A549 (cell line): ENCODE measurements around the gene PGM2. TPM values are rescaled to one million over a fixed set of nuclear protein-coding genes. Genes with fewer than 3 reads are reported as not detected.

ENCODE experiments used
- ATAC-seq, 2 experiments: fragments of 200-7000 bp in 1 of 2; fragments of >200 bp in 1 of 2; cut with Nextera tagmentation in 1 of 2; cut with Tn5 transposase in 1 of 2; 3 replicates each; pipeline versions ENCODE4 v1.8.0 to v1.9.1; 2018 to 2020; ENCODE audit warnings: mild to moderate bottlenecking in 1 of 2, moderate library complexity in 1 of 2
- CTCF ChIA-PET: fragments of 300-600 bp; sonication (Branson Sonifier 250); formaldehyde crosslinking; extraction: SDS; loops from one replicate; lab custom pipeline; 2021; ENCODE audit warnings: antibody characterized with exemption, inconsistent platforms; lab: Yijun Ruan, JAX
- POLR2A ChIA-PET: fragments of 350-600 bp; formaldehyde crosslinking; extraction: SDS; loops from one replicate; lab custom pipeline; 2021; ENCODE audit warnings: antibody characterized with exemption, inconsistent platforms; lab: Yijun Ruan, JAX
- DNase-seq, 2 experiments: peaks; one replicate each; pipeline versions ENCODE4 v3.0.0 to v3.0.0-alpha.2; 2011 to 2016; ENCODE audit warnings: low read depth in 1 of 2, low spot score in 1 of 2
- FAIRE-seq: peaks from 2 replicates; lab custom pipeline; 2011; peaks lifted over from hg19 to GRCh38; lab: Jason Lieb, UNC
- H3K27ac ChIP-seq, 2 experiments: fragments of >200 bp; sonication (Bioruptor Twin); formaldehyde crosslinking; 3 replicates each; pipeline ENCODE4 v1.5.1; 2016 to 2017
- H3K4me1 ChIP-seq: fragments of >200 bp; sonication (Bioruptor Twin); formaldehyde crosslinking; 3 replicates; pipeline ENCODE4 v1.6.1; 2016
- H3K4me2 ChIP-seq: fragments of >200 bp; sonication (Bioruptor Twin); formaldehyde crosslinking; 3 replicates; pipeline ENCODE4 v1.6.1; 2016
- H3K4me3 ChIP-seq: fragments of >200 bp; sonication (Bioruptor Twin); formaldehyde crosslinking; 3 replicates; pipeline ENCODE4 v1.5.1; 2016
- H3K9me3 ChIP-seq: fragments of >200 bp; sonication (Bioruptor Twin); formaldehyde crosslinking; 3 replicates; pipeline ENCODE4 v1.6.1; 2016
- BHLHE40 ChIP-seq: IDR thresholded peaks from 2 replicates; pipeline ENCODE4 v1.6.1; 2012; ENCODE audit warnings: low read depth, low read length, inconsistent platforms
- E2F6 ChIP-seq: IDR thresholded peaks from 2 replicates; pipeline ENCODE4 v1.6.1; 2012; ENCODE audit warnings: low read depth, borderline replicate concordance
- EHF ChIP-seq: fragments of 250-450 bp; sonication (Bioruptor Pico); IDR thresholded peaks from 2 replicates; pipeline ENCODE4 v1.5.0; 2020; ENCODE audit warnings: mild to moderate bottlenecking
- EHMT2 ChIP-seq: fragments of 200-600 bp; sonication (generic); IDR thresholded peaks from 2 replicates; pipeline ENCODE4 v1.6.1; 2016; ENCODE audit warnings: antibody characterized with exemption, low read depth, mild to moderate bottlenecking, moderate library complexity
- ESRRA ChIP-seq: fragments of 150-350 bp; IDR thresholded peaks from 2 replicates; pipeline ENCODE4 v1.6.1; 2014; ENCODE audit warnings: mild to moderate bottlenecking, low read length, borderline replicate concordance
- FOSB ChIP-seq: fragments of 250-450 bp; sonication (Bioruptor Pico); IDR thresholded peaks from 2 replicates; pipeline ENCODE4 v1.5.0; 2020; ENCODE audit warnings: mild to moderate bottlenecking, moderate library complexity
- FOSL2 ChIP-seq, 2 experiments: fragments of 450-650 bp in 1 of 2; fragments of >200 bp in 1 of 2; sonication (Bioruptor Twin) in 1 of 2; formaldehyde crosslinking; IDR thresholded peaks; 2 replicates each; pipeline versions ENCODE4 v1.5.0 to v1.6.1; 2016 to 2020; ENCODE audit warnings: mild to moderate bottlenecking in 1 of 2, moderate library complexity in 1 of 2
- FOXS1 ChIP-seq: fragments of 250-450 bp; sonication (Bioruptor Pico); IDR thresholded peaks from 2 replicates; pipeline ENCODE4 v1.5.0; 2020; ENCODE audit warnings: mild to moderate bottlenecking, moderate library complexity
- HOXB5 ChIP-seq: fragments of 250-450 bp; sonication (Bioruptor Pico); IDR thresholded peaks from 2 replicates; pipeline ENCODE4 v1.5.0; 2020; ENCODE audit warnings: mild to moderate bottlenecking, moderate library complexity
- JUNB ChIP-seq: fragments of >200 bp; sonication (Bioruptor Twin); formaldehyde crosslinking; IDR thresholded peaks from 2 replicates; pipeline ENCODE4 v1.6.1; 2016
- KDM5A ChIP-seq: fragments of 200-600 bp; sonication (generic); IDR thresholded peaks from 2 replicates; pipeline ENCODE4 v1.6.1; 2016; ENCODE audit warnings: antibody characterized with exemption, mild to moderate bottlenecking
- MYC ChIP-seq: IDR thresholded peaks from 2 replicates; pipeline ENCODE4 v1.6.1; 2012; ENCODE audit warnings: mild to moderate bottlenecking, inconsistent platforms, low read length, improper control_type of control experiment, borderline replicate concordance
- NR3C1 ChIP-seq: fragments of >200 bp; sonication (Bioruptor Twin); formaldehyde crosslinking; IDR thresholded peaks from 3 replicates; pipeline ENCODE4 v1.6.1; 2017
- PBX3 ChIP-seq: IDR thresholded peaks from 2 replicates; pipeline ENCODE4 v1.6.1; 2012
- POLR2A ChIP-seq: IDR thresholded peaks from 2 replicates; pipeline ENCODE4 v1.6.1; 2012; ENCODE audit warnings: mild to moderate bottlenecking, low read length
- POLR2AphosphoS2 ChIP-seq: conservative IDR thresholded peaks from 2 replicates; pipeline ENCODE4 v1.6.1; 2012; ENCODE audit warnings: low read length, improper control_type of control experiment, inconsistent platforms
- RCOR1 ChIP-seq: fragments of 150-350 bp; IDR thresholded peaks from 2 replicates; pipeline ENCODE4 v1.6.1; 2014; ENCODE audit warnings: antibody characterized with exemption, low read length, low read depth
- SMC3 ChIP-seq: fragments of >200 bp; sonication (Bioruptor Twin); formaldehyde crosslinking; IDR thresholded peaks from 3 replicates; pipeline ENCODE4 v1.6.1; 2018; ENCODE audit warnings: inconsistent platforms
- SREBF2 ChIP-seq: fragments of 450-650 bp; IDR thresholded peaks from 2 replicates; pipeline ENCODE4 v1.6.1; 2014; ENCODE audit warnings: mild to moderate bottlenecking, moderate library complexity
- TP53 ChIP-seq: fragments of 250-450 bp; sonication (Bioruptor Pico); IDR thresholded peaks from 2 replicates; pipeline ENCODE4 v1.5.0; 2021; ENCODE audit warnings: mild to moderate bottlenecking, moderate library complexity
- ZNF302 ChIP-seq: fragments of 250-450 bp; sonication (Bioruptor Pico); IDR thresholded peaks from 2 replicates; pipeline ENCODE4 v1.9.0; 2021; ENCODE audit warnings: inconsistent platforms, mild to moderate bottlenecking, moderate library complexity
- WGBS: methylation state at CpG from one replicate; pipeline ENCODE4 v1.1.6; 2017; ENCODE audit errors: missing lambda C conversion rate; 5-methylcytosine and 5-hydroxymethylcytosine counted together
- polyA plus RNA-seq, 4 experiments: library from polyadenylated mRNA; depleted of rRNA in 3 of 4; stranded (reverse); fragments of >200 nt; fragmentation: RNase III in 1 of 4; extraction: RNeasy Plus Mini Kit Qiagen cat#74134 plus additional on column Dnase treatment in 1 of 4; gene quantifications; 2 replicates in 3 of 4; 3 replicates in 1 of 4; pipeline ENCODE4 v1.2.3, GENCODE V29; 2011 to 2017
- TF ChIP-seq, protein P1 (sequence below): fragments of 250-450 bp; sonication (Bioruptor Pico); IDR thresholded peaks from 2 replicates; pipeline ENCODE4 v1.5.0; 2021; ENCODE audit warnings: mild to moderate bottlenecking, moderate library complexity, borderline replicate concordance
- TF ChIP-seq, protein P2 (sequence below): fragments of 200-600 bp; sonication (generic); IDR thresholded peaks from 2 replicates; pipeline ENCODE4 v1.6.1; 2016; ENCODE audit warnings: antibody characterized with exemption, mild to moderate bottlenecking, moderate library complexity

Gene PGM2
- polyA plus RNA-seq, 2 of the 4 experiments (the other 2 are of a cell fraction): 11.4 to 17.0 TPM

GRCh38 chr4:37858872-37859271, 32.4 kb downstream of the PGM2 start:
- H3K27ac ChIP-seq: no peak overlapping the region
- CTCF ChIA-PET: no interaction called here
- FAIRE-seq: no peak
- no peak for ATAC-seq
- POLR2A ChIA-PET: no interaction called here
- no peak overlapping the region for H3K4me2 ChIP-seq
- no peaks in the 10 kb centered on the region for H3K9me3 ChIP-seq
- H3K4me1 ChIP-seq: no peaks in the 10 kb centered on the region
- TF ChIP-seq E2F6 (no peak), ZNF302 (no peak), MYC (no peak), HOXB5 (CRISPR knock-in tag) (no peak), POLR2AphosphoS2 (no peak), POLR2A (no peak), FOSL2 (IDR thresholded peaks at IDR 0.05) (no peak), FOSL2 (CRISPR knock-in tag; IDR thresholded peaks at IDR 0.05) (no peak), FOXS1 (CRISPR knock-in tag) (no peak), SREBF2 (no peak), TP53 (CRISPR knock-in tag) (no peak), ESRRA (no peak), KDM5A (no peak), FOSB (CRISPR knock-in tag) (no peak), SMC3 (no peak), BHLHE40 (no peak), NR3C1 (no peak), JUNB (no peak)
- TF ChIP-seq, protein P1, sequence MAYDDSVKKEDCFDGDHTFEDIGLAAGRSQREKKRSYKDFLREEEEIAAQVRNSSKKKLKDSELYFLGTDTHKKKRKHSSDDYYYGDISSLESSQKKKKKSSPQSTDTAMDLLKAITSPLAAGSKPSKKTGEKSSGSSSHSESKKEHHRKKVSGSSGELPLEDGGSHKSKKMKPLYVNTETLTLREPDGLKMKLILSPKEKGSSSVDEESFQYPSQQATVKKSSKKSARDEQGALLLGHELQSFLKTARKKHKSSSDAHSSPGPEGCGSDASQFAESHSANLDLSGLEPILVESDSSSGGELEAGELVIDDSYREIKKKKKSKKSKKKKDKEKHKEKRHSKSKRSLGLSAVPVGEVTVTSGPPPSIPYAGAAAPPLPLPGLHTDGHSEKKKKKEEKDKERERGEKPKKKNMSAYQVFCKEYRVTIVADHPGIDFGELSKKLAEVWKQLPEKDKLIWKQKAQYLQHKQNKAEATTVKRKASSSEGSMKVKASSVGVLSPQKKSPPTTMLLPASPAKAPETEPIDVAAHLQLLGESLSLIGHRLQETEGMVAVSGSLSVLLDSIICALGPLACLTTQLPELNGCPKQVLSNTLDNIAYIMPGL (CRISPR knock-in tag): no peak
- DNase-seq: no peak
- no peak overlapping the region for H3K4me3 ChIP-seq

DNA sequence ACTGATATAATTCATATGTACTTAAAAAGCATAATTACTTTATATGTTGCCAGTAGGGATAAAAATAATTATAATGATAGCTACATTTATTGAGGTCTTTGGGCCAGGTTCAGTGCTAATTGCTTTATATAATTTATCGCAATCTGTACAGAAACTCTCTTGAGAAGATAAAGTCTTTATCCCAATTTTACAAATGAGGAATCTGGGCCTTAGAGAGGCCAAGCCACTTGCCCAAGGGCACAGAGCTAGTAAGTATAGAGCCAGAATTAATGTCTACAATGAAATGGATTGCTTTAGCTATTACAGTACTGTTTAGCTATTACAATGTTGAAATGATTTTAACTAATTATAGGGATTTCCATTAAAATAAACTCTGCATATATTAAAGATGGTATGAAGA, 33.8 kb downstream of the PGM2 start:
- H3K27ac ChIP-seq: no peak overlapping the region
- CTCF ChIA-PET: no interaction called here
- WGBS: 95% methylated on average over 1 of the region's 1 CpG
- no peaks in the 10 kb centered on the region for H3K9me3 ChIP-seq
- no peak overlapping the region for H3K4me3 ChIP-seq
- DNase-seq: no peak
- no peaks in the 10 kb centered on the region for H3K4me1 ChIP-seq
- H3K4me2 ChIP-seq: no peak overlapping the region
- POLR2A ChIA-PET: no interaction called here
- no peak for ATAC-seq
- no peak for TF ChIP-seq ESRRA
- no peak for TF ChIP-seq BHLHE40
- TF ChIP-seq PBX3: no peak
- TF ChIP-seq EHMT2: no peak
- TF ChIP-seq EHF (CRISPR knock-in tag): no peak
- TF ChIP-seq RCOR1: no peak
- TF ChIP-seq FOSB (CRISPR knock-in tag): no peak
- TF ChIP-seq, protein P2, sequence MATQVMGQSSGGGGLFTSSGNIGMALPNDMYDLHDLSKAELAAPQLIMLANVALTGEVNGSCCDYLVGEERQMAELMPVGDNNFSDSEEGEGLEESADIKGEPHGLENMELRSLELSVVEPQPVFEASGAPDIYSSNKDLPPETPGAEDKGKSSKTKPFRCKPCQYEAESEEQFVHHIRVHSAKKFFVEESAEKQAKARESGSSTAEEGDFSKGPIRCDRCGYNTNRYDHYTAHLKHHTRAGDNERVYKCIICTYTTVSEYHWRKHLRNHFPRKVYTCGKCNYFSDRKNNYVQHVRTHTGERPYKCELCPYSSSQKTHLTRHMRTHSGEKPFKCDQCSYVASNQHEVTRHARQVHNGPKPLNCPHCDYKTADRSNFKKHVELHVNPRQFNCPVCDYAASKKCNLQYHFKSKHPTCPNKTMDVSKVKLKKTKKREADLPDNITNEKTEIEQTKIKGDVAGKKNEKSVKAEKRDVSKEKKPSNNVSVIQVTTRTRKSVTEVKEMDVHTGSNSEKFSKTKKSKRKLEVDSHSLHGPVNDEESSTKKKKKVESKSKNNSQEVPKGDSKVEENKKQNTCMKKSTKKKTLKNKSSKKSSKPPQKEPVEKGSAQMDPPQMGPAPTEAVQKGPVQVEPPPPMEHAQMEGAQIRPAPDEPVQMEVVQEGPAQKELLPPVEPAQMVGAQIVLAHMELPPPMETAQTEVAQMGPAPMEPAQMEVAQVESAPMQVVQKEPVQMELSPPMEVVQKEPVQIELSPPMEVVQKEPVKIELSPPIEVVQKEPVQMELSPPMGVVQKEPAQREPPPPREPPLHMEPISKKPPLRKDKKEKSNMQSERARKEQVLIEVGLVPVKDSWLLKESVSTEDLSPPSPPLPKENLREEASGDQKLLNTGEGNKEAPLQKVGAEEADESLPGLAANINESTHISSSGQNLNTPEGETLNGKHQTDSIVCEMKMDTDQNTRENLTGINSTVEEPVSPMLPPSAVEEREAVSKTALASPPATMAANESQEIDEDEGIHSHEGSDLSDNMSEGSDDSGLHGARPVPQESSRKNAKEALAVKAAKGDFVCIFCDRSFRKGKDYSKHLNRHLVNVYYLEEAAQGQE: no peak
- TF ChIP-seq, all 56 proteins: peak for 0
- FAIRE-seq: no peak
